Stomach (tissue), 9 donors: ENCODE data around the gene KDM5B. TPM values are rescaled to one million over a fixed set of nuclear protein-coding genes. Genes with fewer than 3 reads are reported as not detected.

Experiments used
- DNase-seq, 2 donors: peaks; one replicate each; pipeline versions ENCODE4 v3.0.0 to v3.0.0-alpha.2; 2013 to 2019
- H3K27ac ChIP-seq, 5 donors: fragments of 200-600 bp in 4 of 5; sonication (generic) in 4 of 5; one replicate each; pipeline ENCODE4 v1.5.1; 2013 to 2019; ENCODE audit warnings: mild to moderate bottlenecking in 1 of 5, moderate library complexity in 1 of 5
- H3K27me3 ChIP-seq, 3 donors: fragments of 200-600 bp; sonication (generic); one replicate each; pipeline ENCODE4 v1.5.1; 2017 to 2019; ENCODE audit warnings: mixed run types in 1 of 3
- H3K36me3 ChIP-seq, 4 donors: fragments of 200-600 bp; sonication (generic); 1 replicate in 3 of 4; 2 replicates in 1 of 4; pipeline ENCODE4 v1.5.1; 2016 to 2019
- H3K4me1 ChIP-seq, 4 donors: fragments of 200-600 bp; sonication (generic); one replicate each; pipeline ENCODE4 v1.5.1; 2016 to 2019
- H3K4me3 ChIP-seq, 4 donors: fragments of 200-600 bp; sonication (generic) in 3 of 4; one replicate each; pipeline ENCODE4 v1.5.1; 2016 to 2019; ENCODE audit warnings: mild to moderate bottlenecking in 1 of 4
- H3K9me3 ChIP-seq, 4 donors: fragments of 200-600 bp; sonication (generic); one replicate each; pipeline ENCODE4 v1.5.1; 2016 to 2019
- EP300 ChIP-seq: sonication (generic); formaldehyde crosslinking; IDR thresholded peaks from one replicate; pipeline ENCODE4 v1.6.1; 2017; ENCODE audit warnings: antibody characterized with exemption
- POLR2A ChIP-seq, 4 donors: fragments of 450-650 bp; IDR thresholded peaks; one replicate each; pipeline ENCODE4 v1.6.1; 2016; ENCODE audit warnings: antibody characterized with exemption in 4 of 4, control low read depth in 2 of 4, mild to moderate bottlenecking in 1 of 4, moderate library complexity in 1 of 4
- POLR2AphosphoS5 ChIP-seq, 3 donors: sonication (generic); formaldehyde crosslinking; IDR thresholded peaks; one replicate each; pipeline ENCODE4 v1.6.1; 2016; ENCODE audit warnings: antibody characterized with exemption in 3 of 3
- WGBS, 5 donors: extraction: QIAGEN DNeasy Blood & Tissue Kit in 3 of 5; methylation state at CpG; one replicate each; pipeline versions ENCODE4 v1.1.5 to v1.1.7; 2013 to 2018; 5-methylcytosine and 5-hydroxymethylcytosine counted together
- intact Hi-C: fragments of 100-400 bp; cut with DNase I; formaldehyde crosslinking; loops from one replicate; pipeline ENCODE4 v1.15.1; 2023; ENCODE audit warnings: low total_unique reads
- polyA plus RNA-seq, 3 donors: library from polyadenylated mRNA; stranded (reverse); fragments of 200-250 nt; gene quantifications; one replicate each; pipeline ENCODE4 v1.2.3, GENCODE V29; 2013
- total RNA-seq, 5 donors: library from RNA; depleted of rRNA; stranded (reverse); fragments of >200 nt; gene quantifications; one replicate each; pipeline versions ENCODE4 v1.1.0 to v1.2.3, GENCODE V29; 2014 to 2016
- TF ChIP-seq, protein P1 (sequence below), 7 experiments: fragments of 450-650 bp in 4 of 7; fragments of 200-600 bp in 3 of 7; sonication (generic) in 3 of 7; IDR thresholded peaks; one replicate each; pipeline ENCODE4 v1.5.1; 2016 to 2019; ENCODE audit warnings: antibody characterized with exemption in 7 of 7, control low read depth in 2 of 7, mild to moderate bottlenecking in 1 of 7
- donor health status: healthy with polysubstance abuse.
- donor health status: Bipolar disorder and iron deficiency.
- donor health status: healthy.

Gene KDM5B
- total and polyA plus RNA-seq, 8 donors: 6.5 to 229 (median 52.8) TPM

DNA sequence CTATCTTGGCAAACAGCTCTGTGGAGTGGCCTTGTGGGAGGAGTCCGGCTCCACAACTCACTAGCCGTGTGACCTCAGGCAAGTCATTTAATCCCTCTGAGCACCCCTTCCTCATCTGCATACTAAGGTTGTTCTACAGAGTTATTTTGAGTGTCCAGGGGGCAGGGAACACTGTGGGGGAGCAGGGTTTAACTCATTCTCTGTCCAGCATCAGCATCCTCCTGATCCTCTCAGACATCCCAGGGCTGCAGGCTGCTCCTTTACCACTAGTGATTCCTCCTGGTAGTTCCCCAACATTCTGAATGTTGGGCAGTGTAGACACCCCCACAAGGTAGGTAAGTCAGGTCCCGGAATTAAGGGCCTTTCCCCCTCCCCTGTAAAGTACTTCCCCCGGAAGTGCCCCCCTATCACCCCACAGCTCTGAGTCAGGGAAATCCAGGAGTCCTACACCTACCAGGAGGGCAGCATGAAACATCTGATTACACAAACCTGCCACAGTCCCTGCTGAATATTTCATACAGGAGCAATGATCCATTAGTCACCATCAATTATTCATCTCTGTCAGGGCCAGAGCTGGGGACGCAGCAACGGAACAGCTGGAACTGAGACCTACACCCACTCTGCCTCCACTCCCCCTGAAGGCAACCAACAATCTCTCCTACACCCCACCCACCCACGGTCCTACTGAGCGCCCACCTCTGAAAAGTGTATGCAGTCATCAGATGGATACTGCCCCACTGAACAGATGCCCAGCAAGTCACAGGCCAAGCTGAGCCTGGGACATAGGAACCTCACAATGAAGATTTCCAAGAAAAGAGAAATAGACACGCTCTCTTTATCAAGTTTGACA, 118.5 kb downstream of the KDM5B start:
- Histone ChIP-seq H3K4me3 (no peak overlapping the region), H3K9me3 (no peaks in the 10 kb centered on the region), H3K27ac (no peak overlapping the region), H3K36me3 (no peaks in the 10 kb centered on the region), H3K27me3 (peaks cover 0 to 81% (median 5%) of the 10 kb centered on the region in 3 donors), H3K4me1 (no peaks in the 10 kb centered on the region)
- DNase-seq: no peak
- WGBS, 5 donors: 67 to 75% (median 70%) methylated on average over 9 of the region's 9 CpGs
- no peak for TF ChIP-seq EP300
- TF ChIP-seq, protein P1, sequence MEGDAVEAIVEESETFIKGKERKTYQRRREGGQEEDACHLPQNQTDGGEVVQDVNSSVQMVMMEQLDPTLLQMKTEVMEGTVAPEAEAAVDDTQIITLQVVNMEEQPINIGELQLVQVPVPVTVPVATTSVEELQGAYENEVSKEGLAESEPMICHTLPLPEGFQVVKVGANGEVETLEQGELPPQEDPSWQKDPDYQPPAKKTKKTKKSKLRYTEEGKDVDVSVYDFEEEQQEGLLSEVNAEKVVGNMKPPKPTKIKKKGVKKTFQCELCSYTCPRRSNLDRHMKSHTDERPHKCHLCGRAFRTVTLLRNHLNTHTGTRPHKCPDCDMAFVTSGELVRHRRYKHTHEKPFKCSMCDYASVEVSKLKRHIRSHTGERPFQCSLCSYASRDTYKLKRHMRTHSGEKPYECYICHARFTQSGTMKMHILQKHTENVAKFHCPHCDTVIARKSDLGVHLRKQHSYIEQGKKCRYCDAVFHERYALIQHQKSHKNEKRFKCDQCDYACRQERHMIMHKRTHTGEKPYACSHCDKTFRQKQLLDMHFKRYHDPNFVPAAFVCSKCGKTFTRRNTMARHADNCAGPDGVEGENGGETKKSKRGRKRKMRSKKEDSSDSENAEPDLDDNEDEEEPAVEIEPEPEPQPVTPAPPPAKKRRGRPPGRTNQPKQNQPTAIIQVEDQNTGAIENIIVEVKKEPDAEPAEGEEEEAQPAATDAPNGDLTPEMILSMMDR (IDR thresholded peaks at IDR 0.05): no peak
- TF ChIP-seq POLR2AphosphoS5 (IDR thresholded peaks at IDR 0.05): no peak
- no peak for TF ChIP-seq POLR2A (IDR thresholded peaks at IDR 0.05)
- intact Hi-C loops: no loop called here

DNA sequence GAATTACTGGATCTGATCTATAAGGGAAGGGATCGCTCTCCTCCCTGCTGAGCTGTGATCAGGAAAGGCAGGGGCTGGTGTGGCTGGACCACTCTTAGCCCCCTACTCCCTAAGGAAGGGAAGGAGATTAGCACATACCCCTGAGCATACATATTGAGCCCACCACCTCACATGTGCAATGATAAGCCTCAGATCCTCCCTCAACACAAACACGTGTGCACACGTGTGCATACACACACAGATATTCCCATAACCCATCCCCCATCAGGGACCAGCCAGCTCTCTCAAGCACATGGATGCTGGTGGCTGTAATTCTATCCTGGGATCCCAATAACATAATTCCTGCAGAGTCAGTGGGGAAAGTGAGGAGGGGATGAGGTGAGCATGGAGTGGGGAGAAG, 119.1 kb downstream of the KDM5B start:
- WGBS, 5 donors: 57 to 82% (median 64%) methylated on average over 2 to 3 of the region's 3 CpGs
- Histone ChIP-seq H3K4me1 (no peaks in the 10 kb centered on the region), H3K27ac (no peak overlapping the region), H3K4me3 (no peak overlapping the region), H3K36me3 (no peaks in the 10 kb centered on the region), H3K9me3 (no peaks in the 10 kb centered on the region), H3K27me3 (peaks cover 0 to 78% (median 5%) of the 10 kb centered on the region in 3 donors)
- no peak for DNase-seq
- intact Hi-C loops: no loop called here
- TF ChIP-seq EP300: no peak
- no peak for TF ChIP-seq POLR2A (IDR thresholded peaks at IDR 0.05)
- TF ChIP-seq POLR2AphosphoS5 (IDR thresholded peaks at IDR 0.05): no peak
- TF ChIP-seq, protein P1 (IDR thresholded peaks at IDR 0.05): no peak

DNA sequence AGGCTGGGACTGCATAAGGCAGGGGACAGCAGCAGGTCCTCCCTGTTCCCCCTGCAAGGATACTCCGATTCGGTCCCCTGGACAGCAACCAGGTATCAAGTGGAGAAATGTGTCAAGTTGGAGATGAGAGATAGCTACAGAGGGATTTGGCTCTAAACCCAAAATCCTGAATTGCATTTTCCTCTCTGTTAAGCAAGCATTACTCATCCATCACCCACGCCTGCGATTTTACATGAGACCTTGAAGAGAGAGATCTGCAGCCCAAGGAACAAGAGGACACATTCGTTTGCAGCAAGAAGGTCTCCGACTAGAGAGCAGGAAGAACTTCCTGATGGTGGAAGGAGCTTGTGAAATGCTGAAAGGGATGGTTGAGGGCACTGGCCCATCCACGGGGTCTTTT, 119.8 kb downstream of the KDM5B start:
- peaks cover 0 to 75% (median 5%) of the 10 kb centered on the region in 3 donors for H3K27me3 ChIP-seq
- no peaks in the 10 kb centered on the region for H3K9me3 ChIP-seq
- H3K36me3 ChIP-seq: no peaks in the 10 kb centered on the region
- no peak overlapping the region for H3K4me3 ChIP-seq
- intact Hi-C loops: no loop called here
- no peak for DNase-seq
- 69 to 79% (median 75%) methylated on average over 7 of the region's 7 CpGs for WGBS, 5 donors
- no peak overlapping the region for H3K27ac ChIP-seq
- H3K4me1 ChIP-seq: no peaks in the 10 kb centered on the region
- TF ChIP-seq POLR2AphosphoS5 (IDR thresholded peaks at IDR 0.05) (no peak), EP300 (no peak), POLR2A (IDR thresholded peaks at IDR 0.05) (no peak)
- TF ChIP-seq, protein P1 (IDR thresholded peaks at IDR 0.05): no peak

DNA sequence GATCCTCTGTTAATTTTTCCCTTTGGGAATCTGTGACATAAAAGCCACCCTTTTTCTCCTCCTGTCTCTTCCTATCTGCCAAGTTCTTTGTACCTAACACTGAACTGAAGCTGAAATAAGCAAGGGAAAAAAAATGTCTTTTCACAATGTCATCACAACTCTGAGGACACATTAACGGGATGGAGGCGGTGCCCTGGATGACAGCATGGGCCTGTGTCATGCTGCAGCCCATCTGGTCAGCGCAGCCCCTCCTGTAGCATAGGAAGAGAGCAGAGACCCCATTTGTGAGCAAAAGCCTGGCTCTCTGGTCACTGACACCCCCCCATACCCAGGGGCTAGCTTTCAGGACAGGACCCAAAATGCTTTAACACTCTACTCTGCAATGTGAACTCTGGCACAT, 120.4 kb downstream of the KDM5B start:
- intact Hi-C loops: no loop called here
- Histone ChIP-seq H3K9me3 (no peaks in the 10 kb centered on the region), H3K4me3 (no peak overlapping the region), H3K4me1 (no peaks in the 10 kb centered on the region), H3K36me3 (no peaks in the 10 kb centered on the region), H3K27ac (no peak overlapping the region), H3K27me3 (peaks cover 0 to 80% (median 5%) of the 10 kb centered on the region in 3 donors)
- no peak for DNase-seq
- no peak for TF ChIP-seq EP300
- no peak for TF ChIP-seq POLR2AphosphoS5 (IDR thresholded peaks at IDR 0.05)
- no peak for TF ChIP-seq POLR2A (IDR thresholded peaks at IDR 0.05)
- TF ChIP-seq, protein P1 (IDR thresholded peaks at IDR 0.05): no peak
- 68 to 82% (median 79%) methylated on average over 3 of the region's 3 CpGs for WGBS, 5 donors
